HepG2 (cell line): ENCODE results near the gene ANKLE1. TPM values are rescaled to one million over a fixed set of nuclear protein-coding genes. Genes with fewer than 3 reads are reported as not detected.

ENCODE experiments used
- BORCS8-MEF2B ChIP-seq: sonication (generic); formaldehyde crosslinking; IDR thresholded peaks from 2 replicates; pipeline ENCODE4 v1.8.0; 2022; ENCODE audit warnings: mild to moderate bottlenecking, missing genetic modification reagents
- HDAC6 ChIP-seq: fragments of 200-600 bp; sonication (generic); IDR thresholded peaks from 2 replicates; pipeline ENCODE4 v1.7.0; 2017; ENCODE audit warnings: mild to moderate bottlenecking, antibody characterized with exemption, low read length, low read depth
- NFE2 ChIP-seq: sonication (generic); formaldehyde crosslinking; IDR thresholded peaks from 2 replicates; pipeline ENCODE4 v1.4.0; 2020; ENCODE audit warnings: missing genetic modification reagents
- SALL2 ChIP-seq: sonication (generic); formaldehyde crosslinking; IDR thresholded peaks from 2 replicates; pipeline ENCODE4 v1.8.1; 2023; ENCODE audit warnings: mild to moderate bottlenecking, missing genetic modification reagents, inconsistent platforms
- SIX4 ChIP-seq: sonication (generic); formaldehyde crosslinking; IDR thresholded peaks from 2 replicates; pipeline ENCODE4 v1.4.0; 2020; ENCODE audit warnings: missing genetic modification reagents
- TCF7L2 ChIP-seq: IDR thresholded peaks from 2 replicates; pipeline ENCODE4 v1.6.1; 2011; ENCODE audit warnings: mild to moderate bottlenecking, low read depth, low read length, moderate library complexity
- ZNF33B ChIP-seq: sonication (generic); formaldehyde crosslinking; IDR thresholded peaks from 2 replicates; pipeline ENCODE4 v1.5.1; 2020; ENCODE audit warnings: mild to moderate bottlenecking, missing genetic modification reagents
- ZNF367 ChIP-seq: sonication (generic); formaldehyde crosslinking; IDR thresholded peaks from 2 replicates; pipeline ENCODE4 v1.4.0; 2020; ENCODE audit warnings: missing genetic modification reagents, borderline replicate concordance
- ZNF431 ChIP-seq: sonication (generic); formaldehyde crosslinking; IDR thresholded peaks from 2 replicates; pipeline ENCODE4 v1.9.0; 2022; ENCODE audit warnings: missing genetic modification reagents, low read depth, mild to moderate bottlenecking, borderline replicate concordance
- ZNF558 ChIP-seq: sonication (generic); formaldehyde crosslinking; IDR thresholded peaks from 2 replicates; pipeline ENCODE4 v1.9.0; 2022; ENCODE audit warnings: mild to moderate bottlenecking, missing genetic modification reagents, borderline replicate concordance
- ZNF563 ChIP-seq: sonication (generic); formaldehyde crosslinking; IDR thresholded peaks from 2 replicates; pipeline ENCODE4 v1.8.0; 2022; ENCODE audit warnings: mild to moderate bottlenecking, moderate library complexity, missing genetic modification reagents
- ZNF615 ChIP-seq: sonication (generic); formaldehyde crosslinking; IDR thresholded peaks from 2 replicates; pipeline ENCODE4 v1.5.0; 2020; ENCODE audit warnings: mild to moderate bottlenecking, missing genetic modification reagents, borderline replicate concordance
- ZSCAN29 ChIP-seq: sonication (generic); formaldehyde crosslinking; conservative IDR thresholded peaks from 2 replicates; pipeline ENCODE4 v1.4.0; 2020; ENCODE audit warnings: mild to moderate bottlenecking, missing genetic modification reagents
- ZZZ3 ChIP-seq: sonication (generic); formaldehyde crosslinking; IDR thresholded peaks from 2 replicates; pipeline ENCODE4 v1.4.0; 2020; ENCODE audit warnings: missing genetic modification reagents, mild to moderate bottlenecking, borderline replicate concordance
- polyA plus RNA-seq, 8 experiments: library from polyadenylated mRNA; depleted of rRNA in 3 of 8; stranded (reverse) in 7 of 8; unstranded in 1 of 8; fragments of >200 nt; fragmentation: Illumina TruSeq in 4 of 8; extraction: Trizol in 4 of 8; gene quantifications; 2 replicates each; pipeline versions ENCODE4 v1.2.1 to v1.2.3, GENCODE V29; 2011 to 2016; ENCODE audit warnings: low read depth in 4 of 8, missing spikeins in 1 of 8, mixed read lengths in 1 of 8; ENCODE audit not compliant: insufficient read depth in 1 of 8
- total RNA-seq, 5 experiments: library from RNA; depleted of rRNA; stranded (reverse); fragments of >200 nt; fragmentation: Illumina TruSeq; extraction: Trizol; gene quantifications; 2 replicates each; pipeline ENCODE4 v1.2.3, GENCODE V29; 2016; ENCODE audit warnings: low read depth in 1 of 5
- TF ChIP-seq, protein P1 (sequence below): sonication (generic); formaldehyde crosslinking; IDR thresholded peaks from 2 replicates; pipeline ENCODE4 v1.8.0; 2022; ENCODE audit warnings: mild to moderate bottlenecking, missing genetic modification reagents
- TF ChIP-seq, protein P2 (sequence below), 2 experiments: IDR thresholded peaks; 2 replicates each; pipeline ENCODE4 v1.6.1; 2011 to 2012; ENCODE audit warnings: low read length in 2 of 2, borderline replicate concordance in 1 of 2, low read depth in 1 of 2, mild to moderate bottlenecking in 1 of 2, moderate library complexity in 1 of 2
- TF ChIP-seq, protein P3 (sequence below): sonication (generic); formaldehyde crosslinking; IDR thresholded peaks from 2 replicates; pipeline ENCODE4 v1.8.1; 2023; ENCODE audit warnings: mild to moderate bottlenecking, inconsistent platforms, moderate library complexity, missing genetic modification reagents, borderline replicate concordance

The ANKLE1 gene
- total and polyA plus RNA-seq, 2 of the 13 experiments (the other 11 are each of a cell fraction or from before 2014, with no cell fraction given), result 0.69 to 1.5 TPM

DNA sequence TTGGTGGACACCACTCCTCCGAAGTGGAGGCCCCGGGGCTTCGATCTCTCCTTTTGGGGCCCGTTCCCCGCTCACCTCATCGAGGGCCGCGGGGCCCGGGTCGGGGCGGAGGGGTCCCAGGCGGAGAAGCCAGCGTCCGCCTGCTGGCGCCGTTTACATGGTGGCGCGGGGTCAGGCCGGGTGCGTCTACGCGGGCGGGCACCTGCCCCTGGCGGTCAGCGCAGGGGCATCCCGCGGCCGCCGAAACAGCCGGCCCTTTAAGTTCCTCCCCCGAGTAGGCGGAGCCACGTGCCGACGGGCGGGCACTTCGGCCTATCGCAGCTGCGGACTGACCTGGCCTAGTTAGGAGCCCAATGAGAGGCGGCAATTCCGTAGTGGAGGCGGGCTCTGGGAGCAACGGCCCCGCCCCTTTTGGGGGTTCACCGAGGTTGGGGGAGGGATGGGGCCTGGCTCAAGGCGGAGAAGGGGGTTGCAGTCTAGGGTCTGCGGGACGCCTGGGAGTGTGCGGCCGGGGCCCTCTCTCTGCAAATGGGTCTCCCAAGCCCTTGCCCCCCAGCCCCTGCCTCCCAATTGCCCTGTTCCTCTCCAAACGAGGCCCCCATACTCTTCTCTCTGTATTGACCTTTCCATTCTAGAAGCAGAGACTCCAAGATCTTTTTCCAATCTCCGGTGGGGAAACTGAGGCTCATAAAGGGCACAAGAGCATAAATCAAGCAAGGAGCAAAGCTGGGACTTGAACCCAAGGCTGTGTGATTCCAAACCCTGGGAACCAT, 21.7 kb downstream of the ANKLE1 start, which contains the start of gene ABHD8 (continued):
- TF ChIP-seq, protein P1, sequence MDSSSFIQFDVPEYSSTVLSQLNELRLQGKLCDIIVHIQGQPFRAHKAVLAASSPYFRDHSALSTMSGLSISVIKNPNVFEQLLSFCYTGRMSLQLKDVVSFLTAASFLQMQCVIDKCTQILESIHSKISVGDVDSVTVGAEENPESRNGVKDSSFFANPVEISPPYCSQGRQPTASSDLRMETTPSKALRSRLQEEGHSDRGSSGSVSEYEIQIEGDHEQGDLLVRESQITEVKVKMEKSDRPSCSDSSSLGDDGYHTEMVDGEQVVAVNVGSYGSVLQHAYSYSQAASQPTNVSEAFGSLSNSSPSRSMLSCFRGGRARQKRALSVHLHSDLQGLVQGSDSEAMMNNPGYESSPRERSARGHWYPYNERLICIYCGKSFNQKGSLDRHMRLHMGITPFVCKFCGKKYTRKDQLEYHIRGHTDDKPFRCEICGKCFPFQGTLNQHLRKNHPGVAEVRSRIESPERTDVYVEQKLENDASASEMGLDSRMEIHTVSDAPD, result no peak
- TF ChIP-seq NFE2 (CRISPR knock-in tag), result no peak
- TF ChIP-seq HDAC6, result no peak
- TF ChIP-seq ZNF431 (CRISPR knock-in tag), result no peak
- no peak for TF ChIP-seq ZNF563 (CRISPR knock-in tag)
- TF ChIP-seq ZNF367 (CRISPR knock-in tag), result no peak
- TF ChIP-seq, protein P2, sequence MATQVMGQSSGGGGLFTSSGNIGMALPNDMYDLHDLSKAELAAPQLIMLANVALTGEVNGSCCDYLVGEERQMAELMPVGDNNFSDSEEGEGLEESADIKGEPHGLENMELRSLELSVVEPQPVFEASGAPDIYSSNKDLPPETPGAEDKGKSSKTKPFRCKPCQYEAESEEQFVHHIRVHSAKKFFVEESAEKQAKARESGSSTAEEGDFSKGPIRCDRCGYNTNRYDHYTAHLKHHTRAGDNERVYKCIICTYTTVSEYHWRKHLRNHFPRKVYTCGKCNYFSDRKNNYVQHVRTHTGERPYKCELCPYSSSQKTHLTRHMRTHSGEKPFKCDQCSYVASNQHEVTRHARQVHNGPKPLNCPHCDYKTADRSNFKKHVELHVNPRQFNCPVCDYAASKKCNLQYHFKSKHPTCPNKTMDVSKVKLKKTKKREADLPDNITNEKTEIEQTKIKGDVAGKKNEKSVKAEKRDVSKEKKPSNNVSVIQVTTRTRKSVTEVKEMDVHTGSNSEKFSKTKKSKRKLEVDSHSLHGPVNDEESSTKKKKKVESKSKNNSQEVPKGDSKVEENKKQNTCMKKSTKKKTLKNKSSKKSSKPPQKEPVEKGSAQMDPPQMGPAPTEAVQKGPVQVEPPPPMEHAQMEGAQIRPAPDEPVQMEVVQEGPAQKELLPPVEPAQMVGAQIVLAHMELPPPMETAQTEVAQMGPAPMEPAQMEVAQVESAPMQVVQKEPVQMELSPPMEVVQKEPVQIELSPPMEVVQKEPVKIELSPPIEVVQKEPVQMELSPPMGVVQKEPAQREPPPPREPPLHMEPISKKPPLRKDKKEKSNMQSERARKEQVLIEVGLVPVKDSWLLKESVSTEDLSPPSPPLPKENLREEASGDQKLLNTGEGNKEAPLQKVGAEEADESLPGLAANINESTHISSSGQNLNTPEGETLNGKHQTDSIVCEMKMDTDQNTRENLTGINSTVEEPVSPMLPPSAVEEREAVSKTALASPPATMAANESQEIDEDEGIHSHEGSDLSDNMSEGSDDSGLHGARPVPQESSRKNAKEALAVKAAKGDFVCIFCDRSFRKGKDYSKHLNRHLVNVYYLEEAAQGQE (IDR thresholded peaks at IDR 0.05; ENCODE audit: borderline replicate concordance in 1 of 2, low read depth in 1 of 2, low read length in 2 of 2), result no peak
- TF ChIP-seq SALL2 (CRISPR knock-in tag), result no peak
- TF ChIP-seq SIX4 (CRISPR knock-in tag), result no peak
- TF ChIP-seq BORCS8-MEF2B, result no peak
- TF ChIP-seq, protein P3, sequence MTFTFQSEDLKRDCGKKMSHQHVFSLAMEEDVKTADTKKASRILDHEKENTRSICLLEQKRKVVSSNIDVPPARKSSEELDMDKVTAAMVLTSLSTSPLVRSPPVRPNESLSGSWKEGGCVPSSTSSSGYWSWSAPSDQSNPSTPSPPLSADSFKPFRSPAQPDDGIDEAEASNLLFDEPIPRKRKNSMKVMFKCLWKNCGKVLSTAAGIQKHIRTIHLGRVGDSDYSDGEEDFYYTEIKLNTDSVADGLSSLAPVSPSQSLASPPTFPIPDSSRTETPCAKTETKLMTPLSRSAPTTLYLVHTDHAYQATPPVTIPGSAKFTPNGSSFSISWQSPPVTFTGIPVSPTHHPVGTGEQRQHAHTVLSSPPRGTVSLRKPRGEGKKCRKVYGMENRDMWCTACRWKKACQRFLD (CRISPR knock-in tag), result 0 out of 2 replicates have a peak, but pooled peaks have one; percentile 26
- no peak for TF ChIP-seq ZZZ3 (CRISPR knock-in tag)
- TF ChIP-seq TCF7L2, result no peak
- no peak for TF ChIP-seq ZNF558
- peak; percentile 100 for TF ChIP-seq ZSCAN29 (CRISPR knock-in tag)
- no peak for TF ChIP-seq ZNF33B (CRISPR knock-in tag)
- TF ChIP-seq ZNF615 (CRISPR knock-in tag), result no peak
